Caki2 (cell line): ENCODE measurements around the gene HOXC11. TPM values are rescaled to one million over a fixed set of nuclear protein-coding genes. Genes with fewer than 3 reads are reported as not detected.

Experiments
- DNase-seq: peaks from one replicate; pipeline ENCODE4 v3.0.0-alpha.2; 2015; ENCODE audit warnings: low read depth
- in situ Hi-C: cut with HindIII; loops from 2 replicates; pipeline ENCODE4 v1.10.0; 2016; ENCODE audit warnings: low sequenced_read_pairs, low pct_unique_long_range_greater_than_20kb, mixed read lengths
- total RNA-seq: library from RNA; depleted of rRNA; stranded (reverse); fragments of >200 nt; shearing (Covaris generic); gene quantifications from 2 replicates; pipeline ENCODE4 v1.2.3, GENCODE V29; 2014; ENCODE audit warnings: low replicate concordance

Gene HOXC11
- total RNA-seq, 1 experiment from 2014 or later, result not detected

- DNase-seq, result no peak
- in situ Hi-C loops, result no loop called here
These were observed 32.4 kb upstream of the HOXC11 start for GRCh38 chr12:53940443-53941014.

- in situ Hi-C loops, result no loop called here
These were observed 31.7 kb upstream of the HOXC11 start for GRCh38 chr12:53941187-53941586.

GRCh38 chr12:53941750-53942149 is 31.2 kb upstream of the HOXC11 start:
- no peak for DNase-seq
- in situ Hi-C loops, result no loop called here

More at GRCh38 chr12:53941187-53941586, 31.7 kb upstream of the HOXC11 start:
- no peak for DNase-seq

- DNase-seq, result no peak
- in situ Hi-C loops, result no loop called here
These were observed 30.4 kb upstream of the HOXC11 start for GRCh38 chr12:53942467-53942997.

- DNase-seq, result no peak
- in situ Hi-C loops, result no loop called here
These were observed 28.7 kb upstream of the HOXC11 start for GRCh38 chr12:53944209-53944608.

GRCh38 chr12:53944907-53945847 is 27.7 kb upstream of the HOXC11 start:
- DNase-seq, result no peak
- in situ Hi-C loops, result no loop called here

GRCh38 chr12:53947743-53948142 is 25.2 kb upstream of the HOXC11 start:
- no peak for DNase-seq
- in situ Hi-C loops, result no loop called here

- in situ Hi-C loops, result no loop called here
- no peak for DNase-seq
These were observed 24.0 kb upstream of the HOXC11 start for GRCh38 chr12:53948650-53949593.

GRCh38 chr12:53949631-53950436 is 23.1 kb upstream of the HOXC11 start:
- no peak for DNase-seq
- in situ Hi-C loops, result no loop called here

- no peak for DNase-seq
- in situ Hi-C loops, result no loop called here
These were observed 22.5 kb upstream of the HOXC11 start for GRCh38 chr12:53950437-53950773.

- DNase-seq, result no peak
- in situ Hi-C loops, result no loop called here
These were observed 21.9 kb upstream of the HOXC11 start for GRCh38 chr12:53950789-53951576.

- no peak for DNase-seq
- in situ Hi-C loops, result no loop called here
These were observed 21.2 kb upstream of the HOXC11 start for GRCh38 chr12:53951577-53952334.

- DNase-seq, result no peak
- in situ Hi-C loops, result no loop called here
These were observed 20.6 kb upstream of the HOXC11 start for GRCh38 chr12:53952335-53952694.

GRCh38 chr12:53952871-53953734 is 19.8 kb upstream of the HOXC11 start:
- DNase-seq, result no peak
- in situ Hi-C loops, result no loop called here

GRCh38 chr12:53953831-53954693 is 18.9 kb upstream of the HOXC11 start:
- in situ Hi-C loops, result no loop called here
- no peak for DNase-seq
